HL-60 (cell line): Measurements from ENCODE around the gene SNCA.

ENCODE experiments used
- CTCF ChIP-seq: IDR thresholded peaks from one replicate; pipeline ENCODE4 v1.5.1; 2011; ENCODE audit warnings: low read length, control low read depth, inconsistent platforms; ENCODE audit not compliant: insufficient read depth
- REST ChIP-seq: IDR thresholded peaks from 2 replicates; pipeline ENCODE4 v1.6.1; 2012; ENCODE audit warnings: low read depth; ENCODE audit not compliant: insufficient replicate concordance
- SPI1 ChIP-seq: IDR thresholded peaks from 2 replicates; pipeline ENCODE4 v1.6.1; 2012; ENCODE audit warnings: low read depth, mild to moderate bottlenecking, borderline replicate concordance

- TF ChIP-seq CTCF (no peak), SPI1 (no peak), REST (no peak)
Observed at GRCh38 chr4:89741768-89742167, 95.2 kb downstream of the SNCA start.
